ENCODE measurements around the gene RNF220. TPM values are rescaled to one million over a fixed set of nuclear protein-coding genes. Genes with fewer than 3 reads are reported as not detected.

RNF220 gene
- total RNA-seq, result 44.7 TPM

GRCh38 chr1:44405031-44405797 lies at the start of gene RNF220:
TSS of gene RNF220 (plus strand) at chr1:44405255.

GRCh38 chr1:44674113-44675000 lies 269.3 kb downstream of the RNF220 start, which contains the start of the genes ARMH1 and TMEM53:
TSS of gene ARMH1 (plus strand) at chr1:44674714. CDS start at chr1:44689698, 14,984 bp downstream.
TSS of gene TMEM53 (minus strand) at chr1:44674481. CDS start at chr1:44674391, 90 bp downstream.

Small RNAs within 50 kb of the gene (small RNA-seq; reads per million reads assigned to genes)
- not detected for gene MIR5584 (ENCODE audit: low replicate concordance)
- not detected for gene RNU6-369P (ENCODE audit: low replicate concordance)

Other genes with a start within 250 kb of the RNF220 start
- 35.3 TPM for gene DMAP1, start 191.8 kb upstream of the RNF220 start, total RNA-seq
- gene ERI3, start 50.0 kb upstream of the RNF220 start, total RNA-seq, result 61.5 TPM

All from metanephros (tissue), 2 donors.